Fibroblast of peridontal ligament (primary cell): ENCODE data around the gene ALPI.
"Not testable (repeated sequence)": the region's sequence is repeated elsewhere in the genome, so short reads cannot be mapped to it uniquely, and the experiment has no call there.

ENCODE experiments used
- DNase-seq: peaks from one replicate; pipeline ENCODE4 v3.0.0-alpha.2; 2010; ENCODE audit errors: extremely low read depth

The ALPI gene

GRCh38 chr2:232441922-232442321 is 14.0 kb upstream of the ALPI start:
- not testable (repeated sequence) for DNase-seq

GRCh38 chr2:232442431-232442830 is 13.5 kb upstream of the ALPI start:
- not testable (repeated sequence) for DNase-seq

DNA sequence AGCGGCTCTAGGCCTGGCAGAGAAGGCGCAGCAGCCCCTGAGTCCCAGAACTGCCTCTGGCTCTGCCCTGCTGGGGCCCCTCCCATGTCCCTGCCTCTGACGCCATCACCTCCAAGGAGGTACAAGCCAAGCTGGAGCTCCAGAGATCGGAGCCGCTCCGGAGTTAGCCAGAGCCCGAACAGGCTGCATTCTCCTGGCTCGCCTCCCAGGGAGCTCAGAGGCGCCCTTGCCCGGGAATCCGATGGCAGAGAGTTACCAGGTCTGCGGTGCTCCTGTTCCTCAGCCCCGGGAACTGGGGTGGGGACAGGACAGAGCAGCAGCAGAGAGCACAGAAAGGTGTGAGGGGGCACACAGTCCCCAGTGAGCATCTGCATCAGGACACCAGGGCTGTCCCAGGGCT is 12.9 kb upstream of the ALPI start:
- DNase-seq: not testable (repeated sequence)

- DNase-seq: not testable (repeated sequence)
Measured at GRCh38 chr2:232443669-232444408, 12.1 kb upstream of the ALPI start.

- peak; percentile 23 for DNase-seq
Measured at GRCh38 chr2:232444409-232445148, 11.4 kb upstream of the ALPI start.

DNA sequence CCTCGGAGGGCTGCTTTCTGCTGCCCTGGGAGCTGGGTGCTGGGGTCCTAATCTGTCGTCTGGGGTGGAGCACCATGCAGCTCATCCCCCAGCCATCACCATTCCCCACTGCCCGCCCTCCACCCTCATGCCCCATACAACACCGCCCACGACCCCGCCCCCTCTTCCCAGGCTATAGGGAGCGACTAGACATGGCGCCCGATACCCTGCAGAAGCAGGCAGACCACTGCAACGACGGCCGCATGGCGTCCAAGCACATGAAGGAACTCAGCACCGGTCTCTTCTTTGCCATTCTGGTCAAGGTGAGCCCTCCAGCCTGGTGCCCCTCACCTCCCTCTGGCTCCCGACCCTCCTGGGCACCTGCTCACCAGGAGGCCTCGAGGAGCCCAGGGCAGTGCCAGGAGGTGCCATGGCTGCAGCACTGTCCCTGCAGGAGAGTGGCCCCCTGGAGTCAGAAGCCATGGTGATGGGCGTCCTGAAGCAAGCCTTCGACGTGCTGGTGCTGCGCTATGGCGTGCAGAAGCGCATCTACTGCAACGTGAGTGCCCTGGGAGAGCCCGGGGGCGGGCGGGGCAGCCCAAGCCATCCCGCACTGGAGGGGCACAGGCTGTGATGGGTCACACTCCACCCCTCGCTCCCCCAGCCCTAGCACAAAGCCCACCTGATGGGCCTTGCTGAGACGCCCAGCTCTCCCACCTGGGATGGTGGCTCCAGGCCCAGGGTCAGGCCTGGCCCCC is 10.6 kb upstream of the ALPI start:
- DNase-seq: not testable (repeated sequence)

DNA sequence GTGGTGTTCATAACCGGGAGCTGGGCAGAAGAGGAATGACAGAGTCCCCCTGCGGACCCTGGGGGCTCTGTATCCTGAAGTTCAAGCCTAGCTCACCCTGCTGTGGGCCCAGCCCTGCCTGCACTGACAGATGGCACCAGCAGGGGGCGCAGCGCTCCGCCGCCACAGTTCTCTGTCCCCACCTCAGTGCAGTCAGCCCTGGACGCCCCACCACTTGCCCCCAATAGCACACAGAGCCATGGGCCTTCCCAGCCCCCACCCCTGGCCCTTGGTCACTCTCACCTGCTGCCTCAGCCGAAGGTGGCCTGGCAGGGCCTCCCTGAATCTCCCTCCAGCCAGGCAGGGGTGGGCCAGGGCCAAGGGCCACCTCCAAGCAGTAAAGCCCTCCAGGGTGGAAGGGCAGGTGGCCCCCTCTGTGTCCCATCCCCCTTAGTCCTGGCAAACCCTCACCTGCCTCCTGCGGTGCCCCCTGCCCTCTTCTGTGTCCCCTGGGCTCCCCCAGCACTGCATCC is 9.6 kb upstream of the ALPI start:
- not testable (repeated sequence) for DNase-seq

DNA sequence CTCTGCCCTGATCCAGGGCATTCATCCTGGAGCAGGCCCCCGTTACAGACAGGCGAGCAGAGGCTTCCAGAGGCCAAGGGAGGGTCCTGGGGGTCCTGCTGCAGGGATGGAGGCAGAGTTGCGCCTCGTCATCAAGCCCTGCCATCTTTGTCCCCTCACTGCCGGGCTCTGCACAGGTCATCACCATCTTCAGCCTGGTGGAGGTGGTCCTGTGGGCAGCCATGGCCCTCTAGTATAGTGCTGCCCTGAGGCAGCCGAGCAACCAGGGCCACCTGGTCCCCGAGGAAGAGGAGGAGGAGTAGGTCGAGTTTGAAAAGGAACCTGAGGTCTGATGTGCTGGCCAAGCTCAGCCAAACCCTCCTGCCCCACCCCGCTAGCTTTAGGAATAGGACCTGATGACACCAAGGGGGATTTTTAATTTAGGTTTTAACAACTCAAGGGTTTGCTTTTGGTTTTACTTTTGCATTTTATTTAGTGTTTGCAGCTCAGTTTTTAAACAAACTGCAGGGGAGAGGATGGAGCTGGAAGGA is 8.8 kb upstream of the ALPI start:
- no peak for DNase-seq

DNA sequence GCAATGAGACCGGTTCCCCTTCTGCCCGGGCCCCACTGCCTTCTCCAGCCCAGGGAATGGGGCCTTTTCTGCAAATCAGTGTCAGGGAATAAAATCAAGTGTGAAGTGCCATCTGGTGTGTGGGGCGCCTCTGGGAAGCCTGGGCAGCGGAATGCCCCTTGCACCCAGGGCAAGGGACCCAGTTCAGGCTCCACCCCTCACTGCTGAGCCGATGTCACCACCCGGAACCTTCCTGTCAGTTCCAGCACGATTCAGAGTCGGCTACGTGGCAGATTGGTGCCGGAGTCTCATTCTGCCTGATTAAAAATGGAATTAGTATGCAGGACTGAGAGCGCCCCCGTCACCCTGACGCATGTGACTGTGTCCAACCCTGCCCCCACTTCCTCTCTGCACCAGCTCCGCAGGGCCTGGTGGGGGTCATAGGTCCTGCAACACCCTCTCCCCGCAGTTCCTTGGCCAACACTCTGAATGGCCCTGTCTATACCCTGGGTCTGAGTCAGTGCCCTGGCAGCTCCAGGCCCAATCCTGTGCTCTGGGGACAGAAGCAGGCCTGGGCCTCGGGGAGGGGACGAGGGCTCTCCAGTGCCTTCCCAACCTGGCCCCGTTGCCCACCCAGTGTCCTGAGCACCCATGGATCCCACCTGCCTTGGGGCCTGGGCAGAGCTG is 8.2 kb upstream of the ALPI start:
- DNase-seq: no peak

- no peak for DNase-seq
Measured at GRCh38 chr2:232448304-232448690, 7.7 kb upstream of the ALPI start.

- no peak for DNase-seq
Measured at GRCh38 chr2:232449964-232450363, 6.0 kb upstream of the ALPI start.

GRCh38 chr2:232451645-232452044 is 4.3 kb upstream of the ALPI start:
- not testable (repeated sequence) for DNase-seq

DNA sequence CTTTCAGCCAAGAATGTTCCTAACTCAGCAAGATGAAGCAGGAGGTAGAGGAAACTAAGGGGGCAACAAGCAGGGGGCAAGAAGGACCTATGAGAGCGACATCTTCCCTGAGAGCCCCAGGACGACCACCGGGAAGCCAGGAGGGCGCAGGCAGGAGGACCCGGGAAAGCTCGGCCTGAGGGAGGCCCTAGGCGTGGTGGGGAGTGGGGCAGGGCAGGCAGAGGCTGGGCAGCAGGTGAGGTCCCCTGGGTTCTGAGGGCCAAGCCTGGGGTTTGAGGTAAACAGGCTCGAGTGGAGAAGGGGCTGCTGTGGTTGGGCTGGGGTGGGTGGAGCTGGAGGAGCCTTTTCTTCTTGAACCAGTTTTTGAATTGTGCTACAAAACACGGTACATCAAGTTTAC is 1.3 kb upstream of the ALPI start:
- DNase-seq: no peak

DNA sequence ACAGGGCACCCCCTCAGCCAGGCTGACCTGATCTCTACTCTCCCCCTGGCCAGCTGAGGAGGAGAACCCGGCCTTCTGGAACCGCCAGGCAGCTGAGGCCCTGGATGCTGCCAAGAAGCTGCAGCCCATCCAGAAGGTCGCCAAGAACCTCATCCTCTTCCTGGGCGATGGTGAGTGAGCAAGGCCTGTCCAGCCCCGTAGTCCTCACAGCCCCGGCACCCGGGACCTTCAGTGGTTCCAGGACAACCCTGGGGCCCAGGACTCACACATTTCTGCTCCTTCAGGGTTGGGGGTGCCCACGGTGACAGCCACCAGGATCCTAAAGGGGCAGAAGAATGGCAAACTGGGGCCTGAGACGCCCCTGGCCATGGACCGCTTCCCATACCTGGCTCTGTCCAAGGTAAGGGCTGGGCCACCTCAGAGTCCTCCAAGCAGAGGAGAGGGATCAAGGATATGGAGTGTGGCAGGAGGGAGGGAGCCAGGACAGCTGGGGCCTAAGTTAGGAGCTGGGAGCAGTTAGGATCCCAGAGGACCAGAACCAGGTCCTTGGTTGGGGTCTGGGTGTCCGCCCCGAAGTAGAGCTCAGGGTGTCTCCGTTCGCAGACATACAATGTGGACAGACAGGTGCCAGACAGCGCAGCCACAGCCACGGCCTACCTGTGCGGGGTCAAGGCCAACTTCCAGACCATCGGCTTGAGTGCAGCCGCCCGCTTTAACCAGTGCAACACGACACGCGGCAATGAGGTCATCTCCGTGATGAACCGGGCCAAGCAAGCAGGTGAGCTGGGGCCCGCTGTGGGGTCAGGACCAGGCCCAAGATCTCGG is 555 bp downstream of the ALPI start:
- DNase-seq: no peak

GRCh38 chr2:232457121-232458011 is 1.4 kb downstream of the ALPI start:
- DNase-seq: no peak

- DNase-seq: no peak
Measured at GRCh38 chr2:232458051-232458660, 2.2 kb downstream of the ALPI start.

GRCh38 chr2:232458661-232459418 is 2.9 kb downstream of the ALPI start:
- no peak for DNase-seq

GRCh38 chr2:232459419-232460035 is 3.6 kb downstream of the ALPI start:
- DNase-seq: no peak
